ENCODE data around the gene CNTNAP5. TPM values are rescaled to one million over a fixed set of nuclear protein-coding genes. Genes with fewer than 3 reads are reported as not detected.

The CNTNAP5 gene
- total and polyA plus RNA-seq, 9 of the 15 experiments (the other 6 are each of a cell fraction or from before 2014, with no cell fraction given): not detected

GRCh38 chr2:124272261-124272841, 247.3 kb downstream of the CNTNAP5 start:
- H3K4me1 ChIP-seq (replicated peaks in 1 of 2; ENCODE audit: control insufficient read depth in 2 of 2, insufficient read depth in 2 of 2, low read length in 2 of 2): no peaks in the 10 kb centered on the region
- no peak overlapping the region for H3K4me2 ChIP-seq (ENCODE audit: insufficient read depth, low read length)
- intact Hi-C loops (cut with micrococcal nuclease) (no loop called here), in situ Hi-C loops (cut with MboI) (no loop called here)
- no peak overlapping the region for H3K27ac ChIP-seq (ENCODE audit: extremely low read depth, low read depth, low read length)
- no peaks in the 10 kb centered on the region for H3K9me1 ChIP-seq (ENCODE audit: control insufficient read depth, insufficient read depth, low read length)
- H2AFZ ChIP-seq (ENCODE audit: low read depth, low read length): no peak overlapping the region
- WGBS (ENCODE audit: insufficient coverage, low coverage, missing lambda C conversion rate): 4% methylated on average over 1 of the region's 1 CpG
- ChIA-PET CTCF (ENCODE audit: low intra/inter-chr PET ratio) (no interaction called here), POLR2A (no interaction called here)
- no peak overlapping the region for H3K9ac ChIP-seq (ENCODE audit: insufficient read depth in 1 of 2, low read depth in 2 of 2, low read length in 2 of 2)
- no peaks in the 10 kb centered on the region for H3K79me2 ChIP-seq (ENCODE audit: control insufficient read depth, insufficient read depth, low read length)
- H4K20me1 ChIP-seq (replicated peaks; ENCODE audit: control insufficient read depth, insufficient read depth, low read length): no peaks in the 10 kb centered on the region
- DNase-seq (ENCODE audit: extremely low read depth in 1 of 4, low spot score in 3 of 4): no peak
- ATAC-seq: no peak
- no peaks in the 10 kb centered on the region for H3K9me3 ChIP-seq (replicated peaks; ENCODE audit: control insufficient read depth, insufficient read depth, low read depth, low read length)
- no peaks in the 10 kb centered on the region for H3K36me3 ChIP-seq (ENCODE audit: control insufficient read depth, insufficient read depth, low read length)
- H3K4me3 ChIP-seq: no peak overlapping the region
- H3K27me3 ChIP-seq (ENCODE audit: control insufficient read depth in 2 of 2, insufficient read depth in 2 of 2, low read length in 2 of 2): no peaks in the 10 kb centered on the region
- FAIRE-seq: no peak
- BruUV-seq (replicated peaks): no TSS peak
- TF ChIP-seq SPI1 (IDR thresholded peaks at IDR 0.05; ENCODE audit: borderline replicate concordance, low read depth, low read length): no peak
- TF ChIP-seq ZNF134 (CRISPR knock-in tag; conservative IDR thresholded peaks at IDR 0.05): no peak
- no peak for TF ChIP-seq ZNF639 (CRISPR knock-in tag; conservative IDR thresholded peaks at IDR 0.05 in 1 of 2, IDR thresholded peaks at IDR 0.05 in 1 of 2)
- TF ChIP-seq ARID3B (CRISPR knock-in tag; IDR thresholded peaks at IDR 0.05; ENCODE audit: borderline replicate concordance): no peak
- no peak for TF ChIP-seq ZNF24 (IDR thresholded peaks at IDR 0.05)
- TF ChIP-seq SIRT6 (IDR thresholded peaks at IDR 0.05; ENCODE audit: low read depth, low read length): no peak
- TF ChIP-seq ZNF778 (CRISPR knock-in tag; IDR thresholded peaks at IDR 0.05): no peak
- no peak for TF ChIP-seq FOXO4 (CRISPR knock-in tag; IDR thresholded peaks at IDR 0.05)
- TF ChIP-seq, protein P1, sequence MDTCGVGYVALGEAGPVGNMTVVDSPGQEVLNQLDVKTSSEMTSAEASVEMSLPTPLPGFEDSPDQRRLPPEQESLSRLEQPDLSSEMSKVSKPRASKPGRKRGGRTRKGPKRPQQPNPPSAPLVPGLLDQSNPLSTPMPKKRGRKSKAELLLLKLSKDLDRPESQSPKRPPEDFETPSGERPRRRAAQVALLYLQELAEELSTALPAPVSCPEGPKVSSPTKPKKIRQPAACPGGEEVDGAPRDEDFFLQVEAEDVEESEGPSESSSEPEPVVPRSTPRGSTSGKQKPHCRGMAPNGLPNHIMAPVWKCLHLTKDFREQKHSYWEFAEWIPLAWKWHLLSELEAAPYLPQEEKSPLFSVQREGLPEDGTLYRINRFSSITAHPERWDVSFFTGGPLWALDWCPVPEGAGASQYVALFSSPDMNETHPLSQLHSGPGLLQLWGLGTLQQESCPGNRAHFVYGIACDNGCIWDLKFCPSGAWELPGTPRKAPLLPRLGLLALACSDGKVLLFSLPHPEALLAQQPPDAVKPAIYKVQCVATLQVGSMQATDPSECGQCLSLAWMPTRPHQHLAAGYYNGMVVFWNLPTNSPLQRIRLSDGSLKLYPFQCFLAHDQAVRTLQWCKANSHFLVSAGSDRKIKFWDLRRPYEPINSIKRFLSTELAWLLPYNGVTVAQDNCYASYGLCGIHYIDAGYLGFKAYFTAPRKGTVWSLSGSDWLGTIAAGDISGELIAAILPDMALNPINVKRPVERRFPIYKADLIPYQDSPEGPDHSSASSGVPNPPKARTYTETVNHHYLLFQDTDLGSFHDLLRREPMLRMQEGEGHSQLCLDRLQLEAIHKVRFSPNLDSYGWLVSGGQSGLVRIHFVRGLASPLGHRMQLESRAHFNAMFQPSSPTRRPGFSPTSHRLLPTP (IDR thresholded peaks at IDR 0.05; ENCODE audit: borderline replicate concordance, extremely low read depth, insufficient read length): no peak
- no peak for TF ChIP-seq ZNF518B (CRISPR knock-in tag; IDR thresholded peaks at IDR 0.05)

Measured in K562 (cell line).